NCI-H2029 (cell line): ENCODE measurements around the gene APMAP.

ENCODE experiments used
- DNase-seq: peaks from one replicate; lab custom pipeline; 2025; lab: John Stamatoyannopoulos, UW

APMAP gene

GRCh38 chr20:24966317-24967012, 26.1 kb downstream of the APMAP start:
- DNase-seq, result no peak

GRCh38 chr20:24965065-24965919, 27.3 kb downstream of the APMAP start:
- DNase-seq, result no peak

GRCh38 chr20:24964506-24964840, 28.1 kb downstream of the APMAP start:
- DNase-seq, result no peak

GRCh38 chr20:24963672-24964505, 28.7 kb downstream of the APMAP start:
- DNase-seq, result no peak

GRCh38 chr20:24962510-24962909, 30.0 kb downstream of the APMAP start:
- DNase-seq, result no peak

GRCh38 chr20:24962182-24962492, 30.4 kb downstream of the APMAP start:
- no peak for DNase-seq

- DNase-seq, result no peak
Observed at GRCh38 chr20:24961384-24962181, 31.0 kb downstream of the APMAP start.

GRCh38 chr20:24960861-24961260, 31.7 kb downstream of the APMAP start:
- DNase-seq, result no peak

- no peak for DNase-seq
Observed at GRCh38 chr20:24960302-24960801, 32.2 kb downstream of the APMAP start.

- DNase-seq, result no peak
Observed at GRCh38 chr20:24959591-24960301, 32.8 kb downstream of the APMAP start.

GRCh38 chr20:24958506-24959385, 33.8 kb downstream of the APMAP start:
- no peak for DNase-seq

- DNase-seq, result no peak
Observed at GRCh38 chr20:24957326-24958016, 35.1 kb downstream of the APMAP start.

GRCh38 chr20:24956001-24956841, 36.3 kb downstream of the APMAP start:
- DNase-seq, result no peak

GRCh38 chr20:24955045-24955444, 37.5 kb downstream of the APMAP start:
- DNase-seq, result no peak

GRCh38 chr20:24954566-24954965, 38.0 kb downstream of the APMAP start:
- no peak for DNase-seq

- DNase-seq, result no peak
Observed at GRCh38 chr20:24954151-24954550, 38.4 kb downstream of the APMAP start.

GRCh38 chr20:24953621-24954133, 38.9 kb downstream of the APMAP start:
- DNase-seq, result no peak

GRCh38 chr20:24953209-24953575, 39.4 kb downstream of the APMAP start:
- DNase-seq, result no peak
